ENCODE results near the gene TSPEAR.
A peak's percentile ranks its signal among the peaks of the same experiment; 100 is the strongest.
"Not testable (repeated sequence)": the region's sequence is repeated elsewhere in the genome, so short reads cannot be mapped to it uniquely, and the experiment has no call there.

TSPEAR gene

DNA sequence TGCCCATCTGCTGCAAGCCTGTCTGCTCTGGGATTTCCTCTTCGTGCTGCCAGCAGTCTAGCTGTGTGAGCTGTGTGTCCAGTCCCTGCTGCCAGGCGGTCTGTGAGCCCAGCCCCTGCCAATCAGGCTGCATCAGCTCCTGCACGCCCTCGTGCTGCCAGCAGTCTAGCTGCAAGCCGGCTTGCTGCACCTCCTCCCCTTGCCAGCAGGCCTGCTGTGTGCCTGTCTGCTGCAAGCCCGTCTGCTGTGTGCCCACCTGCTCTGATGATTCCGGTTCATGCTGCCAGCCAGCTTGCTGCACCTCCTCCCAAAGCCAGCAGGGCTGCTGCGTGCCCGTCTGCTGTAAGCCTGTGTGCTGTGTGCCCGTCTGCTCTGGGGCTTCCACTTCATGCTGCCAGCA lies 110.3 kb downstream of the TSPEAR start:
- DNase-seq, result peak; percentile 48

- peak; percentile 67 for DNase-seq
Measured at GRCh38 chr21:44600118-44600978, 111.0 kb downstream of the TSPEAR start, which contains the start of gene KRTAP10-7. KRTAP10-7 (plus strand) TSS chr21:44600597; CDS start chr21:44600622, 25 bp downstream.

- no peak for DNase-seq
Measured at GRCh38 chr21:44599264-44600029, 111.9 kb downstream of the TSPEAR start.

DNA sequence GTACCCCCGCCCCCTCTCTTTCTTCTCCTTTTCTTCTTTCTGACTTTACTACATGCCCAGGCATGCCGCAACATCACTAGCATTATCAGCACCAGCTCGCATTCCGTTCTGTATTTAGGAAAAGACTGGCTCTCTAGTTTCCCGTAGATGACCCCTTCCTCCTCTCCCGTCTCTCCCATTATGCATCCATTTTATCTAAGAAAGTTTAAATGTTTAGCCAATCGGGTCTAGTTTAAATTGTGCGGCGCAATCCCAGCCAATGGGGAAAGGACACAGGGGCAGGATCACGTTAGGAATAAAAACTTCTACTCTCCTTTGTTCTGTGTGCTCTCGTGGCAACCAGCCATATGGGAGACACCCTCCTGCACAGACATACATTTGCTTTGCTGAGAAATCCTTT lies 113.3 kb downstream of the TSPEAR start:
- DNase-seq, result no peak

DNA sequence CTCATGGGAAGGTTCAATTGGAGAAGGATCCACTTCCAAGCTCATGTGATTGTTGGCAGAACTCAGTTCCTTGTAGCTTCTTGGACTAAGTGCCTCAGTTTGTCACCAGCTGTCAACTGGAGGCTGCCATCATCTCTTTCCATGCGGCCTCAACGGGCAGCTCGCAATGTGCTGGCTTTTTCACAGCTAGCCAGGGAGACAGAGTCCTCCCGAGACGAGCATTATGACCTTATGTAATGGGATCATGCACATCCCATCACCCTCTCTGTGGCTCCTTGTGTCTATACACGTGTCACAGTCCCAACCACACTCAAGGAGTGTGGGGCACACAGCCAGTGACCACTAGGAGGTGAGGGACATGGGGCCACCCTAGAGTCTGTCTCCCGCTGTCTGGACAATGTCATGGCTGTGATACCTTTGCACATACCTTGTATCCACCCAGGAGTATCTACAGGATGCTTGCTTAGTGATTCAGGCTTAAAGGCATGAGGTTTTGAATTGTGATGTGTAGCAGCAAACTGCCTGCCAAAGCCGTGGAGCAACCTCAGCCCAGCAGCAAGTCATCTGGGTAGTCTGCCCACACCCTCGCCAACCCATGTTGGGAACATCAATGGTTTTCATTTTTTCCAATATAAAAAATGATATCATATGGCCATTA lies 115.2 kb downstream of the TSPEAR start:
- no peak for DNase-seq

DNA sequence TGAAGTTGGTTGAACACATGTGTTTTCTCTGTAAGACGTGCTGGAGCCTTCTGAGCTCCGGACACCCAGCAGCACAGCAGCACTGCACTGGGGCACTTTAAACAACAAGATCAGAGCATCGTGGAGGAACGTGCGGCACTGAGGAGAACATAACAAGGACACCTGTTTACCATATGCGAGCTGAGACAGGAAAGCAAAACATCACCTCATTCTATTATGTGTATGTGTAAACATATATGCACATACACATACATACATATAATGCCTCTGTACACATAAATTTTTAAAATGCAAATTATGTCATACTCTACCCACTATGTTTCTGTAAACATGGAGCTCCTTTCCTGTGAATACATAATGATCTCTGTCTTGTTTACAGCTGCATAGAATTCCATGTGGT lies 115.8 kb downstream of the TSPEAR start:
- no peak for DNase-seq

- DNase-seq, result no peak
Measured at GRCh38 chr21:44594406-44594916, 116.9 kb downstream of the TSPEAR start.

GRCh38 chr21:44593598-44594405 lies 117.6 kb downstream of the TSPEAR start:
- peak; percentile 21 for DNase-seq

- peak; percentile 54 for DNase-seq
Measured at GRCh38 chr21:44592446-44593311, 118.7 kb downstream of the TSPEAR start, which contains the start of gene KRTAP10-6. KRTAP10-6 (minus strand) TSS chr21:44592505; CDS start chr21:44592484, 21 bp downstream.

DNA sequence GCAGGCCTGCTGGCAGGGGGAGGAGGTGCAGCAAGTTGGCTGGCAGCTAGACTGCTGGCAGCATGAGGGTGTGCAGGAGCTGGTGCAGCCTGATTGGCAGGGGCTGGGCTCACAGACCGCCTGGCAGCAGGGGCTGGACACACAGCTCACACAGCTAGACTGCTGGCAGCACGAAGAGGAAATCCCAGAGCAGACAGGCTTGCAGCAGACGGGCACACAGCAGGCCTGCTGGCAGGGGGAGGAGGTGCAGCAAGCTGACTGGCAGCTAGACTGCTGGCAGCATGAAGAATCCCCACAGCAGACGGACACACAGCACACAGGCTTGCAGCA lies 119.6 kb downstream of the TSPEAR start:
- not testable (repeated sequence) for DNase-seq

DNA sequence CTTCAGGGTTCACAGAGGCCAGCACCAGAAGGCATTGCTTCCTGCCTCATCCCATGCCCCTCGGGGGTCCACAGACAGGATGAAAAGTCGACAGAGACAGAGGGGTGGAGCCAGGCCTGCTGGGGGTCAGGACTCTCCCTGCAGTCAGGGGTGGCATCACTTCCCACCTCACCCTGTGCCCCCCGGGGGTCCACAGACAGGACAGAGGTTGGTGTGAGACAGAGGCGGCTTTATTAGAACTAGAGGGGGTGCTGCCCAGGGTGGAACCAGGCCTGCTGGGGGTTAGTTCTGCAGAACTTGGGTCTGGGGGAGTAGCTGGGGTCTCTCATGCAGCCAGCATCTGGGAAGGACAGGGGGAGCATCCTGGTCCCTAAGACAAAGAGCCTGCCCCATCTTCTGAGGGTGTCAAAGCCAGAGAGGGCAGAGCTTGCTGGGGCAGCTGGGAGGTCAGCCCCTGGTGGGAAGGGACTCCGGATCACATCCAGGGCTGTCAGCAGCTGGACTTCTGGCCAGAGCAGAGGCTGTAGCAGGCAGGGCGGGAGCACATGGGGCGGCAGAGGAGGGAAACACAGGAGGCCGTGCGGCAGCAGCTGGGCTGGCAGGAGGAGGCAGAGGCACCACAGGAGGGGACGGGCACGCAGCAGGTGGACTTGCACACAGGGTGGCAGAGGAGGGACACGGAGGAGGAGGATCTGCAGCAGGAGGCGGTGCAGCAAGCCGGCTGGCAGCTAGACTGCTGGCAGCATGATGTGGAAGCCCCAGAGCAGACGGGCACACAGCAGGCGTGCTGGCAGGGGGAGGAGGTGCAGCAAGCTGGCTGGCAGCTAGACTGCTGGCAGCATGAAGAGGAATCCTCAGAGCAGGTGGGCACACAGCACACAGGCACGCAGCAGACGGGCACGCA lies 120.2 kb downstream of the TSPEAR start:
- not testable (repeated sequence) for DNase-seq

- no peak for DNase-seq
Measured at GRCh38 chr21:44590311-44590721, 121.1 kb downstream of the TSPEAR start.

- DNase-seq, result no peak
Measured at GRCh38 chr21:44589586-44590305, 121.6 kb downstream of the TSPEAR start.

GRCh38 chr21:44589094-44589493 lies 122.3 kb downstream of the TSPEAR start:
- no peak for DNase-seq

- no peak for DNase-seq
Measured at GRCh38 chr21:44585892-44586291, 125.5 kb downstream of the TSPEAR start.

GRCh38 chr21:44583800-44584147 lies 127.6 kb downstream of the TSPEAR start:
- peak; percentile 53 for DNase-seq

DNA sequence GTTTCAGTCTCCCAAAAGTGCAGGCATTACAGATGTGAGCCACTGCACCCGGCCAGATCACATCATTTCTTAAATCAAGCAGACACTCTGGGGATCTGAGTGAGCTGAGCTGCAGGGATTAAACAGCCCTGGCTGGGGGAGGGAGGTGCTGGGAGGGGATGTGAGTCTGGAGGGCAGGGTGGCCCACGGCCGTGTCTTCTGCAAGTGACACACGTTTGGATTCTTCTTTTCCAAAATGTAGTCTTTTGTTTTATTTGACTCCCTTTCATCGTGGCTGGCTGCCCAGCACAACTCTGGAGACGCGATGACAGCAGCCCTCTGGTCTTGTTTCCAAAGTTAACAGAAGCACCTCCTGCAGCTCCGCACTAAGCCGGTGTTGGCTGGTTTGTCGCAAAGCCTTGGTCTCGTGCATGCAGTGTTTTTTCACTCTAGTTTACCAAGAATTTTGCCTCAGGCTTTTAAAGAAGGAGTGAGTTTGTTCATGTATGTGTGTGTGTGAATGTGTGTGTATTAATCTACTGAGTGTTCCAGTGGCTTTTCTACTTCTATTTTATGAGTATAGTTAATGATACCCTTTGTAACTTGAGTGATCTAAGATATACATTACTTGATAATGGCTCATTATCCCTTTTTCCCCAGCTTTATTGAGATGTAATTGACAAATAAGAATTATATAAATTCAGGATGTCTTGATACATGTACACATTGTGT lies 128.1 kb downstream of the TSPEAR start:
- peak; percentile 67 for DNase-seq

- DNase-seq, result no peak
Measured at GRCh38 chr21:44582055-44582454, 129.3 kb downstream of the TSPEAR start.

GRCh38 chr21:44581158-44581557 lies 130.2 kb downstream of the TSPEAR start:
- DNase-seq, result no peak
